ENCODE results near the gene SYT6.

SYT6 gene

DNA sequence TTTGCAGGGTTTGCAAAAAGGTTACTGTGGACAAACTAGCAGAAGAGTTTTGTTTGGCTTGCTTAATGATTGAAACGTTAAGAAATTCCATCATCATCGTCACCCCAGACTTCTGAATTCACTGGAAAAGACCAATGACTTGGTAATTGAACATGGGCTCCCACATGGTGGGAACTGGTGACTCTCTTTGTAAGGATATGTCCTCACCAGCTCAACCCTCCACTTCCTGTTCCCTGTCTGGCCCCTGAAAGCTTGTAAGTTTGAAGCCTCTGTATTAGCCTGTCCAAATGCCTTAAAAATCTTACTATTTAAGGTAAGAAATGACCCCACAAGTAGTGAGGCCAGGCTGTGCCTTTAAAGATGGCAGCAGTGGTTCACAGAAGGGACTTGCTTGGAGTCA lies 9.7 kb downstream of the SYT6 start:
- TF ChIP-seq PAX5 (IDR thresholded peaks at IDR 0.05; ENCODE audit: insufficient read depth, low read length, severe bottlenecking): no peak
- no peak for TF ChIP-seq POLR2AphosphoS5 (IDR thresholded peaks at IDR 0.05; ENCODE audit: low read depth, low read length)
- TF ChIP-seq POU2F2 (IDR thresholded peaks at IDR 0.05; ENCODE audit: low read depth, low read length): no peak
- TF ChIP-seq TAF1 (IDR thresholded peaks at IDR 0.05; ENCODE audit: low read depth, low read length): no peak
- TF ChIP-seq POLR2A (IDR thresholded peaks at IDR 0.05; ENCODE audit: low read depth, low read length): no peak
- TF ChIP-seq SPI1 (IDR thresholded peaks at IDR 0.05; ENCODE audit: low read depth, low read length): no peak
- DNase-seq (ENCODE audit: insufficient read length, low spot score): no peak
- FAIRE-seq: no peak

DNA sequence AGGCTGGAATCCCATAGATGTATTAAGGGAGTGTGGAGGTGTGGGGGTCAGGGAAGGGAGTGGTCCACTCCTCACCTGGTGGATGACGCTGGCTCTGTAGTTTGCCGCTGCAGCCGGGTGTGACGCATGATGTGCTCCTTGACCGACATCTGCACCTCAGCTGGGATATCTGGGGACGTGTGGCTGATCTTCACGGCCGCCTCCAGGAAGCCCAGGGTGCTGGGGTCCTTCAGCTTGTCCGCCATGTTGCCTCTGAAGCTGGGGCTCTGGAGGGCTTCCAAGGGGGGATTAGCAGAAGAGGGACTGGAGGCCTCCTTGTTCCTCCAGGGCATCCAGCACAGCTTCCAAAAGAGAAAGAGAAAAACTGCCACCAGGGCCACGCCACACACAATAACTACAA lies 14.1 kb downstream of the SYT6 start:
- DNase-seq (ENCODE audit: insufficient read length, low spot score) (no peak), FAIRE-seq (no peak)
- TF ChIP-seq POLR2A (IDR thresholded peaks at IDR 0.05; ENCODE audit: low read depth, low read length) (no peak), POLR2AphosphoS5 (IDR thresholded peaks at IDR 0.05; ENCODE audit: low read depth, low read length) (no peak), POU2F2 (IDR thresholded peaks at IDR 0.05; ENCODE audit: low read depth, low read length) (no peak), PAX5 (IDR thresholded peaks at IDR 0.05; ENCODE audit: insufficient read depth, low read length, severe bottlenecking) (no peak)

DNA sequence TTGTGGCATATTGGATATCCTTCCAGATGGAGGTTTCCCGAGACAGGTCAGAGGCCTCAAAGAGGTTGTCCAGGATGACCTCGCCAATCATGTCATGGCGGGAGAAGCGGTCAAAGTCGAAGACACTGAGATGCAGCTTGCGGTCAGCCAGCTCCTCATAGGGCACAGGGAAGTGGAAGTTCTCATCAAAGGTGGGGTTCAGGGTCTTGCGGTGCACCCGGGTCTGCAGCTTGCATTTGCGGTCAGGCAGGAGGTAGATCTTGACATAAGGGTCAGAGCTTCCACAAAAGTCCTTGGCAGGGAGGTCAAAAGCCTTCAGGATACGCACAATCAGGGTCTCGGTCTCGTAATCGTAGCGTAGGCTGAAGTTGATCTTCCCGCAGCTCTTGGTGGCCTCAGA lies 16.2 kb downstream of the SYT6 start:
- TF ChIP-seq SPI1 (IDR thresholded peaks at IDR 0.05; ENCODE audit: low read depth, low read length) (no peak), TAF1 (IDR thresholded peaks at IDR 0.05; ENCODE audit: low read depth, low read length) (no peak), POU2F2 (IDR thresholded peaks at IDR 0.05; ENCODE audit: low read depth, low read length) (no peak), PAX5 (IDR thresholded peaks at IDR 0.05; ENCODE audit: insufficient read depth, low read length, severe bottlenecking) (no peak), POLR2A (IDR thresholded peaks at IDR 0.05; ENCODE audit: low read depth, low read length) (no peak), POLR2AphosphoS5 (IDR thresholded peaks at IDR 0.05; ENCODE audit: low read depth, low read length) (no peak)
- FAIRE-seq (no peak), DNase-seq (ENCODE audit: insufficient read length, low spot score) (no peak)

DNA sequence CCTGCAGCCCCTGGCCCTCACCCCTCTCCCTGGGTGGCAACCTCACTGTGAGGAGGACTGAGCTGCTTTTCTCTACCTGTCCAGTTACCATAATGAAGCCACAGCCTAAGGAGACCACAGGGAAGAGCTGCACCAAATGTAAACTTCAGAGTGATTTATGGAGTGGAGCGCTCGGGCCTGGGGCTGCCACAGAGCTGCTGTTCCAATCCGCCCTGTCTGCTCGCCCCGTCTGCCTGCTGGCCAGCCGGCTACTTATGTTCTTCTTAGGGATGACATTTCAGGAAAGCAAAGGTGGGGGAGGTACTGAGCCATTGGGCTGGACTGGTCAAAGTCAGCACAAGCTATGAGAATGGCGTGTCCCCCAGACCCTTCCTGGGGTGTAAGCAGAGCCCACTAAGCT lies 17.9 kb downstream of the SYT6 start:
- FAIRE-seq (no peak), DNase-seq (ENCODE audit: insufficient read length, low spot score) (no peak)
- TF ChIP-seq POU2F2 (IDR thresholded peaks at IDR 0.05; ENCODE audit: low read depth, low read length) (no peak), POLR2AphosphoS5 (IDR thresholded peaks at IDR 0.05; ENCODE audit: low read depth, low read length) (no peak)

DNA sequence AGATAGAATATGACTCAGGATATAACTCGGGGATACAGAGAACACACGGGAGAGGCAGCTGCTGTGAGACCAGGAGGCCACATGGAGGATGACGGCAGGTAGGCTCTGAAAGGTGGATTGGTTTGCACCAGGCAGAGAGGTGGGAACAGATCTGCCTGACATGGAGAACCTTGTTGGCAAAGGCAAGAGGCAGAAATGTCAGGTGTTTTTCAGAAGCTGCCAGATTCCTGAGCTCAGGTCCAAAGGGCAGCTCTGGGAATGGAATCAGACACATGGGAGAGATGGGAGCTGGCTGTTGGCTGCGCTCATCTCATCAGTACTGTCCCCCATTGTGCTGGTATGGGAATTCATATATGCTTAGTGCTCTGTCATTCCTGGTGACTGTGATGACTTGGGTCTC lies 19.2 kb downstream of the SYT6 start:
- DNase-seq (ENCODE audit: insufficient read length, low spot score) (no peak), FAIRE-seq (no peak)
- TF ChIP-seq SPI1 (IDR thresholded peaks at IDR 0.05; ENCODE audit: low read depth, low read length): no peak
- no peak for TF ChIP-seq POLR2A (IDR thresholded peaks at IDR 0.05; ENCODE audit: low read depth, low read length)
- no peak for TF ChIP-seq POLR2AphosphoS5 (IDR thresholded peaks at IDR 0.05; ENCODE audit: low read depth, low read length)
- no peak for TF ChIP-seq TAF1 (IDR thresholded peaks at IDR 0.05; ENCODE audit: low read depth, low read length)
- no peak for TF ChIP-seq PAX5 (IDR thresholded peaks at IDR 0.05; ENCODE audit: insufficient read depth, low read length, severe bottlenecking)
- no peak for TF ChIP-seq POU2F2 (IDR thresholded peaks at IDR 0.05; ENCODE audit: low read depth, low read length)

DNA sequence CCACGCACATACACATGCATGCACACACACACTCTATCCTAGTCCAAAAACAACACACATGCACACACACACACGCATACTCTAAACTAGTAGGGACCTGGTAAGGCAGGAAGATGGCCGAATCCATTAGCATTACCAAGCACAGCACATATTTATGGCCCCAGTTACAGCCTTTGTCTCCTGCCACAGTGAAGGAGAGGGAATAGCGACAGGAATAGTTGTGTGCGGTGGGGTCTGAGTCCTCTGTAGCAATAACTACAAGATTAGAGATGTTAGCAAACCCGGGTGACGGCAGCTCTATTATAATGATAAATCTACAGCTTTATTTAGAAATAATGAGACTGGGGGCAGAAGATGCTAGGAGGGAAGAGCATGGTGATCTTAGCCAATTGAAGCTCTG lies 20.5 kb downstream of the SYT6 start:
- TF ChIP-seq TAF1 (IDR thresholded peaks at IDR 0.05; ENCODE audit: low read depth, low read length): no peak
- no peak for TF ChIP-seq SPI1 (IDR thresholded peaks at IDR 0.05; ENCODE audit: low read depth, low read length)
- TF ChIP-seq POU2F2 (IDR thresholded peaks at IDR 0.05; ENCODE audit: low read depth, low read length): no peak
- no peak for TF ChIP-seq POLR2A (IDR thresholded peaks at IDR 0.05; ENCODE audit: low read depth, low read length)
- TF ChIP-seq PAX5 (IDR thresholded peaks at IDR 0.05; ENCODE audit: insufficient read depth, low read length, severe bottlenecking): no peak
- TF ChIP-seq POLR2AphosphoS5 (IDR thresholded peaks at IDR 0.05; ENCODE audit: low read depth, low read length): no peak

DNA sequence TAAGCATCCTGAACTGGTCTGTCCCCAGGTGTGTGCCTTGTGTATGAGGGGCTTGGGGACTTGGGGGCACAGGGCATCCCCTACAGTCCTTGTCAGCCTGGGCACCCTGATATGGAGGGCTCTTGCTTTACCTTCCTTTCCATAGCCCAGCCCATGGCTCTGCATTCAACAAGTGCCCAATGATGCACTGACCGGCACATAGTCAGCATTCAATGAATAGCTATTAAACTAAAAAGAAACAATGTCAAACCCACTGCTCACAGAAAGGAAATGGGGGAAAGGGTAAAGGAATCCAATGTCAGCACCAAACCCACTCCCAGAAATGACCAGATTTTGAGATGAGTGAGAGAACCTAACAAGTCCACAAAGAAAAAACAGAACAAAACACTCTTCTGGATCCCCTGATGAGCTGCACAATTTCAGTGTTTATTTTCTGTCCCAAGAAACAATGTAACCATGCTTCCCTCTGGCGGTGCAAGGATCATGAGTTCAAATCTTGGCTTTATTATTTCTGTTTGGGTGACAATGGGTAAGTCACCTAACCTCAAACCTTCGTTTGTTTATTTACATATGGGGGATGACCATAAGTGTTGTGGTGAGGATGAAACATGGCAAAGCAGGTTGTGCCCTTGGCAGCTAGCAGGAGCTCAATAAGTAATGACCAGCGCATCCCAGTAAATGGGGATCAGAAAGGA lies 22.0 kb downstream of the SYT6 start:
- TF ChIP-seq PAX5 (IDR thresholded peaks at IDR 0.05; ENCODE audit: insufficient read depth, low read length, severe bottlenecking): no peak
- no peak for TF ChIP-seq POU2F2 (IDR thresholded peaks at IDR 0.05; ENCODE audit: low read depth, low read length)
- TF ChIP-seq SPI1 (IDR thresholded peaks at IDR 0.05; ENCODE audit: low read depth, low read length): no peak
- DNase-seq (ENCODE audit: insufficient read length, low spot score) (no peak), FAIRE-seq (no peak)

More for the DNA sequence above, 20.5 kb downstream of the SYT6 start:
- FAIRE-seq (no peak), DNase-seq (ENCODE audit: insufficient read length, low spot score) (no peak)

DNA sequence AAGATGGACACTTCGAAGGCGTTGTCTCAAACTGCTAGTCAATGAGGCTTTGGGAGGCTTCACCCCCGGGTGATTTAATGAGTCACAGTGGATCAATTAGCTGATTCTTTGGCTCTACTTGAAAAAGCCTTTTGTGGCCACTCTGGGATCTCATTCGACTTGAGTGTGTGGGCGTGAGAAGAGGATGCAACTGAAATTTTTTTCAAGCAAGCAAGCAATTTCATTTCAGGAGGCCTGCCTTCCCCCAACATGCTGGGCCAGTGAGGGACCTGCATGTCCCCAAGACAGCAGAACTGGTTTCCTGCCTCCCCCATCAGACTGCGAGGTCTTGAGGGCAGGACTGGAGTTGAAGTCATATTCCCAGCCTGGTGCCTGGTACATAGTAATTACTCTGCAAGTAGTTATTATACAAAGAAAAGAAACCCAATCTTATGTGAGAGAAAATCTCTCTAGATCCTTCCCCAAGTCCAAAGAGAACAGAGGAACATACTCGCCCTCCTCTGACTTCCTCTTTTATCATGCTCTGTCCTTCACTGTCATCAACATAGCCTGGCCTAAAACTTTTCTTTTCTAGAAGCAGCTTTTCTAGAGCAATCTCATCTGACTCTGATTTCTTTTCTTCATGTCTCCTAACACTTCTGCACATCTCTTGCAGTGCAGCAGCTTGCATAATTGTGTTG lies 22.7 kb downstream of the SYT6 start:
- peak; percentile 66; the same call in 1 of the 2 replicates for TF ChIP-seq SPI1 (IDR thresholded peaks at IDR 0.05; ENCODE audit: low read depth, low read length)
- TF ChIP-seq POLR2A (IDR thresholded peaks at IDR 0.05; ENCODE audit: low read depth, low read length): no peak
- no peak for FAIRE-seq
- no peak for DNase-seq (ENCODE audit: insufficient read length, low spot score)

DNA sequence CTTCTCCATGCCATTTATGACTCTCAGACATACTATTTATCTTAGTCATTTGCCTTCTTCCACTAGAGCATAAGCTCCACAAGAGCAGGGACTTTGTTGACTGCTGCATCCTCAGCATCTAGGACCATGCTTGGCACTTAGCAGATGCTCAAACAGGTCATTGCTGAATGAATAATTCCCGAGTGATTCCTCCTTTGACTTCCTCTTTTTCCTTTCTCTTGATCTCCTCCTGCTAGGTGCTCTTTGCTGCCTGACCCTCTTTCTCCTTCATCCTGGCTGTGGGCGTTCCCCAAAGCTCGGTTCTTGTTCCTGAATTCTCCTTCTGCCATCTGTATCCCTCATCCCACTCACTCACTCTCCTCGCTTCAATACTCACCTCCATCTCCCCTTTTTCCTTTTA lies 23.5 kb downstream of the SYT6 start:
- TF ChIP-seq POU2F2 (IDR thresholded peaks at IDR 0.05; ENCODE audit: low read depth, low read length): no peak
- TF ChIP-seq TAF1 (IDR thresholded peaks at IDR 0.05; ENCODE audit: low read depth, low read length): no peak
- TF ChIP-seq SPI1 (IDR thresholded peaks at IDR 0.05; ENCODE audit: low read depth, low read length): peak; percentile 53; the same call in 1 of the 2 replicates
- no peak for TF ChIP-seq POLR2AphosphoS5 (IDR thresholded peaks at IDR 0.05; ENCODE audit: low read depth, low read length)
- no peak for TF ChIP-seq POLR2A (IDR thresholded peaks at IDR 0.05; ENCODE audit: low read depth, low read length)
- no peak for DNase-seq (ENCODE audit: insufficient read length, low spot score)
- FAIRE-seq: no peak

DNA sequence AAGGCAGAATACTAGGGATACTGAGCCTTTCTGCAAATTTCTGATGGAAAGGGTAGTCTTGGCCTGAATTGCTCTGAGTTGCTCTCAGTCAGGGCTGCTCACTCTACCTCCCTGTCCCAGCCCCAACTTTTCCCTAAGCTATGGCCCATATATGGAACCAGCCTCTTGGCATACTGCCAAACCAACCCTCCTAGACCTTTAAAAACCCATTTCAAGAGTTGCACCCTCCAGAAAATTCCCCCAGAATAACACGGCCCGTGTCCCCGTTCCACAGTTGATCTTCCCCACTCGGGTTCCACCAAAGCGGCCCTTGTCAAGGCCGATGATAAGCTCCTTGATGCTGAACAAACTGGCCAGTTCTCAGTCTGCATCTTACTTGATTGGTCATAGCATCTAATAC lies 25.4 kb downstream of the SYT6 start:
- TF ChIP-seq SPI1 (IDR thresholded peaks at IDR 0.05; ENCODE audit: low read depth, low read length) (no peak), POU2F2 (IDR thresholded peaks at IDR 0.05; ENCODE audit: low read depth, low read length) (no peak), TAF1 (IDR thresholded peaks at IDR 0.05; ENCODE audit: low read depth, low read length) (no peak), POLR2A (IDR thresholded peaks at IDR 0.05; ENCODE audit: low read depth, low read length) (no peak), PAX5 (IDR thresholded peaks at IDR 0.05; ENCODE audit: insufficient read depth, low read length, severe bottlenecking) (no peak), POLR2AphosphoS5 (IDR thresholded peaks at IDR 0.05; ENCODE audit: low read depth, low read length) (no peak)
- no peak for DNase-seq (ENCODE audit: insufficient read length, low spot score)

More for the DNA sequence above, 25.4 kb downstream of the SYT6 start:
- FAIRE-seq: no peak
